GM18519 (cell line): Measurements from ENCODE around the gene RHEB.
"Not testable (repeated sequence)": the region's sequence is repeated elsewhere in the genome, so short reads cannot be mapped to it uniquely, and the experiment has no call there.

Experiments
- ATAC-seq: cut with Tn5 transposase; IDR thresholded peaks from one replicate; pipeline ENCODE4 v1.9.1; 2021; ENCODE audit warnings: mild to moderate bottlenecking, moderate library complexity; ENCODE audit not compliant: unreplicated experiment, low FRiP score

RHEB gene

DNA sequence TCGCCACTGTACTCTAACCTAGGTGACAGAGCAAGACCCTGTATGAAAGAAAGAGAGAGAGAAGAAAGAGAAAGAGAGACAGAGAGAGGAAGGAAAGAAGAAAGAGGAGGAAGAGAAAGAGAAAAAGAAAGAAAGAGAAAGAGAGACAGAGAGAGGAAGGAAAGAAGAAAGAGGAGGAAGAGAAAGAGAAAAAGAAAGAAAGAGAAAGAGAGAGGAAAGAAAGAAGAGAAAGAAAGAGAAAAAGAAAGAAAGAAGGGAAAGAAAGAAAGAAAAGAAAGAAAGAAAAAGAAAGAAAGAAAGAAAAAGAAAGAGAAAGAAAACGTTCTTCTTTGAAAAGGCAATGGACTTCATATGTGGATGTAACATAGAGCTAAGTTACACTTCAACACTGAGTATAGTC lies 16.5 kb upstream of the RHEB start:
- ATAC-seq, result not testable (repeated sequence)

DNA sequence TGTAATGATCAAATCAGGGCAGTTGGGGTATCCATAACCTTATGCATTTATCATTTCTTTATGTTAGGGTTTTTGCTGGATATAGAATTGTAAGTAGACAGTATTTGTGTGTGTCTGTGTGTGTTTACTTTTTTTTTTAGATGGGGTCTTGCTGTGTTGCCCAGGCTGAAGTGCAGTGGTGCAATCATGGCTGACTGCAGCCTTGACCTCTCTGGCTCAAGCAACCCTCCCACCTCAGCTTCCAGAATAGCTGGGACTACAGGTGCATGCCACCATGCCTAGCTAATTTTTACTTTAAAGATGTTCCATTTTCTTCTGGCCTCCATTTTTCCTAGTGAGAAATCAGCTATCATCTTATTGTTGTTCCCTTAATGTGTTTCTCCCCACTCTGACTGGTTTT lies 10.1 kb upstream of the RHEB start:
- ATAC-seq, result no peak

- no peak for ATAC-seq
These were observed 5.2 kb upstream of the RHEB start for GRCh38 chr7:151524845-151525244.

DNA sequence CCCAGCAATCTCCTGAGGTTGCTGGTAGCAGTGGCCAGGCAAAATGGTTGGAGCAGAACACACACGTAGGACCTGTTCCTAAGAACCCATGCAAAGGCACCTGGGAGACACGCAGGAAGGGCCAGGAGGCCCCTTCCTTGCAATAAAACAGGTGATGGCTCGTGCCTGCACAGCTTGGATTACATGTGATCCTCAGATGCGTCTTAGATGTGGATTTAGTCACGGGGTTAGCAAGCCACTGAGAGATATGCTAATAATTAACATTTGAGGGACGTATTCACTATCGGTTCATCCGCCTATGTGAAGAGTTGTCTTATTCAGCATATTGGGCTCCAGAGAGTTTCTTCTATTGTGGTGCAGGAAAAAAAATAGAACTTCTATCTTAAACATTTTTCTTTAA lies 4.6 kb upstream of the RHEB start:
- ATAC-seq, result no peak

DNA sequence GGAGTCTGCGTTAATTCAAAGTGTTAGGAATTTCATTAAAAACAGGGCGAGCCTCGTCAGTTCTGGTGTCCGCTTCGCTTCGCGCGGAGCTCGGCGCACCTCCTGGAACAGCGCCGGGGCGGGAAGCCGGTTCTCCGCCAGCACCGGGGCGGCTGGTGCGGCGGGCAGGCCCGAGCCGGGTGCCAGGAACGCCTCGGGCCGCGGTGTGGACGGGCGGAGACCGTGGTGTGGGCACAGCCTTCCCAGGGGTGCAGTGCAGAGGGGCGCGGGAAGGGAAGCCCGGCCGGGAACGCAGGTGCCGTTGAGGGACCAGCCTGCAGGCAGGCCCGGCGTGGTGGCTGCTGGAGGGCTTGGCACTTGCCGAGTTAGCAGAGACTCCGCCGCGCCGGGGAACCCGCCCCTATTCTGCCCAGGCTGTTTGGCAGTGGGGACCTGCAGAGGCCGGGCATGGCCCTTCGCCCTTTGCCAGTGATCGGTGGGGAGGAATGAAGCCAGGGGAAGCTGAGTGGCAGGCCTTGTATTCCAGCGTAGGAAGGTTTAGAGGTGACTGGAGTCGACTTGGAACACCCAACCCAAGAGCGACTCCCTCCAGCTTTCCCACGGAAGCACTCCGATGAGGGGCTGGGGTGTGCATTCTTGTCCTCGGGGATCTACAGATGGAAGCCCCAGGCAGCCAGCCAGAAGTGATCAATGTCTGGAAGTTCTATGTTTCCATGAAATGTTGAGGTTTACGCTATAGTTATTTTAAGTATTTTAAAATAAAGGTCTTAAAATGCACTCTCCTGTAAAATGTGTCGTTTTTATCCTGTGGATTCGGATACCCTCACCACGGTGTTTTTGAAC lies 945 bp upstream of the RHEB start:
- ATAC-seq, result no peak

GRCh38 chr7:151518947-151519764 lies 539 bp downstream of the RHEB start:
- ATAC-seq, result peak; percentile 27

GRCh38 chr7:151518105-151518946 lies 1.4 kb downstream of the RHEB start:
- ATAC-seq, result no peak

- no peak for ATAC-seq
These were observed 2.0 kb downstream of the RHEB start for GRCh38 chr7:151517601-151518104.

DNA sequence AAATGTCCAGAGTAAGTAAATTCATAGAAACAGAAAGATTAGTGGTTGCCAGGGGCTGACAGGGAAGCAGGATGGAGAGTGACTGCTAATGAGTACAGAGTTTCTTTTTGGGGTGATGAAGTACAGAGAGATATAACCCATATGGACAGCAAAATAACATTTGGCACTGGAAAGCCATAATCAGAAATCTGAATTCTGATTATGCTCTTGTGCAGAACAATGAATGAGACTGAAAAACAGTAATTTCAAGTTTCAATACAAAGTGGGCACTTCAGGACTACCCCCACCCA lies 4.5 kb downstream of the RHEB start:
- no peak for ATAC-seq

GRCh38 chr7:151514461-151515275 lies 5.0 kb downstream of the RHEB start:
- no peak for ATAC-seq

GRCh38 chr7:151513133-151513532 lies 6.6 kb downstream of the RHEB start:
- no peak for ATAC-seq

- ATAC-seq, result no peak
These were observed 7.3 kb downstream of the RHEB start for GRCh38 chr7:151512353-151512752.

GRCh38 chr7:151511946-151512345 lies 7.7 kb downstream of the RHEB start:
- no peak for ATAC-seq

GRCh38 chr7:151511270-151511669 lies 8.4 kb downstream of the RHEB start:
- ATAC-seq, result no peak

GRCh38 chr7:151509670-151510333 lies 9.9 kb downstream of the RHEB start:
- no peak for ATAC-seq

GRCh38 chr7:151508991-151509390 lies 10.7 kb downstream of the RHEB start:
- no peak for ATAC-seq

DNA sequence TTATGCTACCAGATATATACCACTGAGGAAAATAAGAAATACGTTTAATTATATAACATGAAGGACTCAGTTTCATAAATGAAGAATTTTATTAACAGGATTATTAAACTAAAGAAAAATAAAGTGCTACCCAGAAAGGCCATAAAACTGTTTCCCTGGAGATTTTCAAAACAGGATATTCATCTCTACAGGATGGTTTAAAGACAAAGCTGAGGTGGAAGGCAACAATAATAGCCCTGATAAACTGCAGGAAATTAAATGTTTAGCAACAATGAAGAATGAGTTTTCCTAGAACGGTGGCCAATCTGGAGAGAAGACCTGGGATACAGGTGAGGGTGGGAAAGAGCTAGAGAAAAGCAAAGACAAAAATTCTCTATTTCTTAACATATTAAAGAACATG lies 11.9 kb downstream of the RHEB start:
- no peak for ATAC-seq

GRCh38 chr7:151506901-151507382 lies 12.8 kb downstream of the RHEB start:
- ATAC-seq, result no peak

DNA sequence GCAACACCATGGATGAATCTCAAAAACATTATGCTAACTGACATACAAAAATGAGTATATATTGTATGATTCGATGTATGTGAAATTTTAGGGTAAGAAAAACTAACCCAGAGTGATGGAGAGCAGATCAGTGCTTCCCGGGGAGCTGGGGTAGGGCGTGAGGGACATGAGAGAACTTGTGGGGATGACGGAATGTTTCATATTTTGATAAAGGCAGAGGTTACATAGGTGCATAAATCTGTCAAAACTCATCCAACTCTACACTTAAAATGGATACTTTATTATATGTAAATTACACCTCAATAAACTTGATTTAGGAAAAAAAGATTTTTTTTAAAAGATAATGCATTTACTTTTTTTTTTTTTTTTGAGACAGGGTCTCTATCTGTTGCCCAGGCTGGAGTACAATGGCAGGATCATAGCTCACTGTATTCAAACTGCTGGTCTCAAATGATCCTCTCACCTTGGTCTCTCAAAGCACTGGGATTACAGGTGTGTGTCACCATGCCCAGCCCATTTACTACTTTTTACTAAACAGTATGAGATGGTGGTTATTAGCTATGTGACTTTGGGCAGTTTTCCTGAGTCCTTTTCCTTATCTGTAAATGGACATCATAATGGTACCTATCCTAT lies 13.7 kb downstream of the RHEB start:
- no peak for ATAC-seq
